CD4-positive, alpha-beta T cell (primary cell): ENCODE measurements around the gene POLR1B. TPM values are rescaled to one million over a fixed set of nuclear protein-coding genes. Genes with fewer than 3 reads are reported as not detected.
A peak's percentile ranks its signal among the peaks of the same experiment; 100 is the strongest.
"Not testable (repeated sequence)": the region's sequence is repeated elsewhere in the genome, so short reads cannot be mapped to it uniquely, and the experiment has no call there.

ENCODE experiments used
- ATAC-seq: fragments of 200-7000 bp; cut with Tn5 transposase; one replicate; pipeline ENCODE4 v1.10.0; 2022; ENCODE audit warnings: mild to moderate bottlenecking; ENCODE audit not compliant: poor library complexity
- CTCF ChIA-PET: fragments of 350-600 bp; sonication (Branson Sonifier 250); formaldehyde crosslinking; loops from one replicate; lab custom pipeline; 2021; ENCODE audit warnings: antibody characterized with exemption, inconsistent platforms; lab: Charles Lee
- POLR2A ChIA-PET: fragments of 350-600 bp; sonication (Branson Sonifier 250); formaldehyde crosslinking; loops from one replicate; lab custom pipeline; 2021; ENCODE audit warnings: antibody characterized with exemption, inconsistent platforms; lab: Charles Lee
- DNase-seq, 14 experiments: peaks; one replicate each; pipeline ENCODE4 v3.0.0-alpha.2; 2013 to 2020; ENCODE audit warnings: mixed read lengths in 2 of 14
- H3K27ac ChIP-seq, 2 donors: one replicate each; pipeline versions ENCODE4 v1.5.1 to v1.7.0; 2013; ENCODE audit warnings: low read length in 2 of 2, low read depth in 1 of 2, mild to moderate bottlenecking in 1 of 2
- H3K27me3 ChIP-seq, 2 experiments: 1 replicate in 1 of 2; 2 replicates in 1 of 2; pipeline versions ENCODE4 v1.6.1 to v1.7.0; 2013; ENCODE audit warnings: low read length in 2 of 2, control low read depth in 1 of 2, mild to moderate bottlenecking in 1 of 2, moderate library complexity in 1 of 2; ENCODE audit not compliant: insufficient read depth in 2 of 2, control insufficient read depth in 1 of 2
- H3K36me3 ChIP-seq: one replicate; pipeline ENCODE4 v1.6.1; 2013; ENCODE audit warnings: low read length, control low read depth; ENCODE audit not compliant: insufficient read depth
- H3K4me1 ChIP-seq: one replicate; pipeline ENCODE4 v1.6.1; 2013; ENCODE audit warnings: low read length, control low read depth; ENCODE audit not compliant: insufficient read depth
- H3K4me3 ChIP-seq: one replicate; pipeline ENCODE4 v1.5.1; 2013; ENCODE audit warnings: mild to moderate bottlenecking, low read length, moderate library complexity
- H3K9me3 ChIP-seq, 2 experiments: 1 replicate in 1 of 2; 2 replicates in 1 of 2; pipeline versions ENCODE4 v1.6.1 to v1.7.0; 2013; ENCODE audit warnings: low read length in 2 of 2, mild to moderate bottlenecking in 2 of 2, control low read depth in 1 of 2, moderate library complexity in 1 of 2; ENCODE audit not compliant: control insufficient read depth in 1 of 2, insufficient read depth in 1 of 2
- H3K27ac Mint-ChIP-seq: one replicate; pipeline ENCODE4 v1.8.0; 2020; ENCODE audit warnings: mixed read lengths
- H3K27me3 Mint-ChIP-seq: one replicate; pipeline ENCODE4 v1.8.0; 2021; ENCODE audit warnings: mixed read lengths
- H3K36me3 Mint-ChIP-seq: one replicate; pipeline ENCODE4 v1.8.0; 2021; ENCODE audit warnings: low read depth, mixed read lengths
- H3K4me1 Mint-ChIP-seq: one replicate; pipeline ENCODE4 v1.8.0; 2021; ENCODE audit warnings: low read depth, mixed read lengths
- H3K4me3 Mint-ChIP-seq: one replicate; pipeline ENCODE4 v1.8.0; 2020; ENCODE audit warnings: mild to moderate bottlenecking, mixed read lengths
- H3K9me3 Mint-ChIP-seq: one replicate; pipeline ENCODE4 v1.8.0; 2020; ENCODE audit warnings: mixed read lengths
- intact Hi-C, 2 experiments: fragments of 100-400 bp; cut with DNase I in 1 of 2; cut with micrococcal nuclease in 1 of 2; formaldehyde crosslinking; loops; one replicate each; pipeline versions ENCODE4 v1.15.1 to v1.9.0; 2023 to 2025; cut with DNase I, micrococcal nuclease
- total RNA-seq, 174 experiments: library from RNA in 2 of 174; stranded (reverse) in 2 of 174; gene quantifications; one replicate each; pipeline ENCODE4 v1.2.3 and lab custom pipeline; 2021 to 2026
- TF ChIP-seq, protein P1 (sequence below): fragments of 200-600 bp; IDR thresholded peaks from one replicate; pipeline ENCODE4 v1.8.0; 2022; ENCODE audit warnings: antibody characterized with exemption, mild to moderate bottlenecking

The POLR1B gene
- total RNA-seq, 2 experiments from 2014 or later = 9.2 to 11.5 TPM

GRCh38 chr2:112530728-112531127 lies 11.5 kb upstream of the POLR1B start:
- peaks cover 55% of the 10 kb centered on the region for H3K36me3 Mint-ChIP-seq
- H3K9me3 Mint-ChIP-seq = no peaks in the 10 kb centered on the region
- intact Hi-C loops = no loop called here
- Histone ChIP-seq H3K4me1 (no peaks in the 10 kb centered on the region), H3K27me3 (no peaks in the 10 kb centered on the region), H3K4me3 (no peak overlapping the region), H3K36me3 (peaks cover 17% of the 10 kb centered on the region), H3K27ac (no peak overlapping the region), H3K9me3 (no peaks in the 10 kb centered on the region)
- POLR2A ChIA-PET = no interaction called here
- no peak for ATAC-seq
- CTCF ChIA-PET = no interaction called here
- H3K4me3 Mint-ChIP-seq = no peak overlapping the region
- H3K4me1 Mint-ChIP-seq = no peaks in the 10 kb centered on the region
- no peak overlapping the region for H3K27ac Mint-ChIP-seq
- no peaks in the 10 kb centered on the region for H3K27me3 Mint-ChIP-seq
- TF ChIP-seq, protein P1, sequence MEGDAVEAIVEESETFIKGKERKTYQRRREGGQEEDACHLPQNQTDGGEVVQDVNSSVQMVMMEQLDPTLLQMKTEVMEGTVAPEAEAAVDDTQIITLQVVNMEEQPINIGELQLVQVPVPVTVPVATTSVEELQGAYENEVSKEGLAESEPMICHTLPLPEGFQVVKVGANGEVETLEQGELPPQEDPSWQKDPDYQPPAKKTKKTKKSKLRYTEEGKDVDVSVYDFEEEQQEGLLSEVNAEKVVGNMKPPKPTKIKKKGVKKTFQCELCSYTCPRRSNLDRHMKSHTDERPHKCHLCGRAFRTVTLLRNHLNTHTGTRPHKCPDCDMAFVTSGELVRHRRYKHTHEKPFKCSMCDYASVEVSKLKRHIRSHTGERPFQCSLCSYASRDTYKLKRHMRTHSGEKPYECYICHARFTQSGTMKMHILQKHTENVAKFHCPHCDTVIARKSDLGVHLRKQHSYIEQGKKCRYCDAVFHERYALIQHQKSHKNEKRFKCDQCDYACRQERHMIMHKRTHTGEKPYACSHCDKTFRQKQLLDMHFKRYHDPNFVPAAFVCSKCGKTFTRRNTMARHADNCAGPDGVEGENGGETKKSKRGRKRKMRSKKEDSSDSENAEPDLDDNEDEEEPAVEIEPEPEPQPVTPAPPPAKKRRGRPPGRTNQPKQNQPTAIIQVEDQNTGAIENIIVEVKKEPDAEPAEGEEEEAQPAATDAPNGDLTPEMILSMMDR = no peak
- DNase-seq = no peak

- no peaks in the 10 kb centered on the region for H3K27me3 ChIP-seq
- Mint-ChIP-seq H3K36me3 (peaks cover 23% of the 10 kb centered on the region), H3K27ac (no peak overlapping the region), H3K9me3 (no peaks in the 10 kb centered on the region), H3K4me1 (no peaks in the 10 kb centered on the region), H3K4me3 (no peak overlapping the region), H3K27me3 (no peaks in the 10 kb centered on the region)
- ChIA-PET POLR2A (interaction anchor here (0.6 kb wide), 1 partner anchor 18 kb away, joined by 4 read pairs; no protein-coding TSS in a partner anchor), CTCF (no interaction called here)
- TF ChIP-seq, protein P1 = no peak
- no peak overlapping the region for H3K27ac ChIP-seq
- intact Hi-C loops = no loop called here
- DNase-seq (no peak), ATAC-seq (no peak)
- H3K9me3 ChIP-seq = no peaks in the 10 kb centered on the region
- peaks cover 3% of the 10 kb centered on the region for H3K36me3 ChIP-seq
- H3K4me1 ChIP-seq = no peaks in the 10 kb centered on the region
- H3K4me3 ChIP-seq = no peak overlapping the region
Measured at GRCh38 chr2:112534826-112535225, 7.4 kb upstream of the POLR1B start.

GRCh38 chr2:112536665-112537064 lies 5.6 kb upstream of the POLR1B start:
- H3K9me3 ChIP-seq, H3K36me3 Mint-ChIP-seq, CTCF ChIA-PET, POLR2A ChIA-PET, H3K27me3 ChIP-seq, H3K27me3 Mint-ChIP-seq, H3K9me3 Mint-ChIP-seq, ATAC-seq, H3K4me3 Mint-ChIP-seq, H3K27ac Mint-ChIP-seq, H3K4me3 ChIP-seq, intact Hi-C loops, DNase-seq, H3K27ac ChIP-seq, H3K4me1 ChIP-seq, H3K36me3 ChIP-seq: not testable (repeated sequence)
- peaks cover 13% of the 10 kb centered on the region for H3K4me1 Mint-ChIP-seq

DNA sequence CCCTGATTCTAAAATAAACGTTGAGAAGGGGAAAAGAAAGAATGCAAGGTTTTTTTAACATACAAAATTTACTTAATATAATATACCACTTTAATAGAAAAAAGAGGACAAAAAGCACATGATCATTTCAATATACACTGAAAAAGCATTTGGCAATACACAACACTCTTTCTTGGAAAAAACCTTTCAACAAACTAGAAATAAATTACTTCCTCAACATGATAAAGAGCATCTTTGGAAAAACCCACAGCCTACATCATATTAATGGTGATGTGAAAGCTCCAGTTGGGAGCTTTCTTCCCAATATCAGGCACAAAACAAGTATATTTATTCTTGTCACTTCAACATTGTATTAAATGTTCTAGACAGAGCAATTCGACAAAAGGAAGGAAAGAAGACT lies 3.0 kb upstream of the POLR1B start:
- peaks cover 24% of the 10 kb centered on the region for H3K4me1 ChIP-seq
- ChIA-PET CTCF (no interaction called here), POLR2A (no interaction called here)
- DNase-seq (no peak), ATAC-seq (no peak)
- Mint-ChIP-seq H3K27ac (no peak overlapping the region), H3K4me1 (peaks cover 17% of the 10 kb centered on the region), H3K36me3 (peaks cover 5% of the 10 kb centered on the region), H3K9me3 (no peaks in the 10 kb centered on the region), H3K4me3 (peak overlapping the region; percentile 0), H3K27me3 (no peaks in the 10 kb centered on the region)
- H3K36me3 ChIP-seq = no peaks in the 10 kb centered on the region
- no peak overlapping the region for H3K4me3 ChIP-seq
- TF ChIP-seq, protein P1 = no peak
- H3K27me3 ChIP-seq = no peaks in the 10 kb centered on the region
- intact Hi-C loops = no loop called here
- no peaks in the 10 kb centered on the region for H3K9me3 ChIP-seq
- no peak overlapping the region for H3K27ac ChIP-seq
